ENCODE measurements around the gene ZNF749.

Gene ZNF749

GRCh38 chr19:57435062-57435978, at the start of gene ZNF749:
Gene ZNF749, plus strand, starts transcription at chr19:57435325. Its CDS starts 254 bp downstream, at chr19:57435579.
- DNase-seq = peak; percentile 76 to 97

DNA sequence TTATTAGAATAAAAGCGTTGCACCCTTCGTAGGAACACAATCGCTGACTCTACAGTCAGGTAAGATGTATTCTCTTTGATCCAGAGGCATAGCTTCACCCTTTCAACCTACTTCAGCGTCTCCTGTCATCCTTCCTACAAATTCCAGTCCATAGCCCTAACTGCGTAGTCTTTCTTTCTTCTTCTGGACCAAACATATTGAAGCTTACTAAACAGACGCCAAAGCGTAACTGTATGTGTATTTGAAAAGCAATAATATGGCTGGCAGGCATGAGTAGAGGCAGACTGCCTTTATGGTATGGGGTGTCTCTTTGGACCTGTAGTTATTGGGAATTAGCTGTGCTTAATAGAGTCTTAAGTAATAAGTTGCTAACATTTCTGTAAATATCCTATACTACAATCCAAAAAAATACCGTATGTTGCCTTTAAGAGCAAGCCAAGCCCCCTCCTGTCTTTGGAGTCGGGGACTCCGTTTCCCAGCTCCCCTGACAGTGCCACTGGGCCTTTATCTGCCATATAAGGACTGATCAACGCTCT, 45.9 kb upstream of the ZNF749 start:
- DNase-seq = no peak

- peak; percentile 86 to 95 for DNase-seq
Observed at GRCh38 chr19:57389730-57390598, 45.2 kb upstream of the ZNF749 start, which contains the start of gene ZNF548. Gene ZNF548, plus strand, starts transcription at chr19:57389854. Its CDS starts 246 bp downstream, at chr19:57390100.

- DNase-seq = no peak
Observed at GRCh38 chr19:57395710-57396109, 39.4 kb upstream of the ZNF749 start.

- no peak for DNase-seq
Observed at GRCh38 chr19:57398868-57399267, 36.3 kb upstream of the ZNF749 start.

GRCh38 chr19:57403737-57404563, 31.2 kb upstream of the ZNF749 start:
- no peak for DNase-seq

DNA sequence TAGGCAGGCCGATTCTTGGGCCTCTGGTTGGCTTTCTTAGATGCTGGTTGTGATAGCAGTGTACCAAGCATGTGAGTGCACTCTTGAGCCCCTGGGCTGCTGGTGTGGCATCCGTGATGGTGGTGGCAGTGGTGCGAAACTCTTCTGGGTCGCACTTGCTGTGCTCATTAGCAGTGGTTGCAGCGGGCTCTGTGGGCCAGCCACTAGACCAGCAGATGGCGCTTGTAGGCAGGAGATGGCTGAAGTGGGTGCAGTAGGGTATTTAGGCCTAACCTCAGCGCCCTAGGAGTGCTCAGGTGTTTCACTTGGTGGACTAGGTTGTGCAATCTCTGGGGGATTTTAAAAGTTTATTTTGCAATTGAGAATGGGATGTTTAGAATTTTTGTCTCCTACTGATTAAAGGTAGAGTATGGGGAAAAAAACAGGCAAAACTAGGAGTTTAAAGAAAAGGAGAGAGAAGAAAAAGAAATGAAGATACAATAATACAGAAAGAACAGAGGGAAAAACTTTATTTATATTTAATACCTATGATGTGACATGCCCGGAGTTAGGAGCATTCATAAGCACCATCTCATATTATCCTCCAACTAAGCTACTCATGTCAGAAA, 28.5 kb upstream of the ZNF749 start:
- peak in 1 of 2 donors; percentile 22 for DNase-seq

DNA sequence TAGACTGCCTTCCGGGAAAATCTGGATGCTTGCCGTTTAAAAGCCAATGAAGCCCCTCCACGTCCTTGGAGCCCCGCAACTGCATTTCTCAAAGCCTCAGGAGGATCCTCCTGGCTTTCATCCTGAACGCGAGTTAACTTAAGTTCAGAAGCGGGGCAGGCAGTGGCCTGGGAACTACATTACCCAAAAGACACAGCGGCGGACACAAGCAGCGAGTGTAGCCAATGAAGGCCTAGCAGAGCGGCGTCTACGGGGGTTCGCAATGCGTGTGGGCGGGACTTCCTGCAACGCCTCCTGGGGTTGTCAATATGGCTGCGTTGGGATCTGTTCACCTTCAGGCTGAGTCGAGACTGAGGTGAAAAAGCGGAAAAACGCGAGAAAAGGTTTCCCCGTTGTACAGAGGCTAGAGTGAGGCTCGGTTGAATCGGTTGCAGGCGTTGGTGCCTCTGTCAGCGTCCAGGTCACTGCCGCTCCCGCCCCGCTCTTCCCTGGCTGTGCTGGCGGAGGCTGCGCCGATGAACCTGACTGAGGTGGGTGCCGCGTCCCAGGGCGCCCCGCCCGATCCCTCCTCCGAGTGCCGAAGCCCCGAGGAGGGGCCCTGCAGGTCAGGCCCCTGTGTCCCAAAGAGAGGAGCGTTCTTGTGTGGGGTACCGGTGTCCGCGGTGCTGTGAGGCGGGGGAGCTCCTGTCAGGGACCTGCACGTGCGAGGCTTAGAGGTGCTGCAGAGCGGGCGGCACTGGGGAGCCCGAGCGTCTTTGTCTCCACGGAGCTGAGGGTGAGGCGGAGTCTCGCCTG, 24.1 kb upstream of the ZNF749 start, which contains the start of gene ZNF17:
Gene ZNF17, plus strand, starts transcription at position 285 of the 795 bp plus-strand sequence. CDS start 2,455 bp downstream, outside the sequence.
- peak; percentile 63 to 85 for DNase-seq

DNA sequence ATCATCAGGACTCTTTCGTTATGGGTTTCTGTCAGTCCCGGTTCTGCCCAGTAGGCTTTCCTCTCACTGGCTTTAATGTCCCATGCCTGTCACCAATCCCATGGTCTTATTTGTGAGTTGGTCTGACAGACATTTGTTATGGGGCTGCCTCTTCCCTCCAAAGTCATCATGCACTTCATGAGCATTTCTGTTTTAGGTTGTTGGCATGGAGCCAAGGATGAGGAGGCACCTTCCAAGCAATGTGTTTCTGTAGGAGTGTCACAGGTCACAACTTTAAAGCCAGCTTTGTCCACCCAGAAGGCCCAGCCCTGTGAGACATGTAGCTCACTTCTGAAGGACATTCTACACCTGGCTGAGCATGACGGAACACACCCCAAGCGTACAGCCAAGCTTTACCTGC, 15.7 kb upstream of the ZNF749 start:
- DNase-seq = no peak

DNA sequence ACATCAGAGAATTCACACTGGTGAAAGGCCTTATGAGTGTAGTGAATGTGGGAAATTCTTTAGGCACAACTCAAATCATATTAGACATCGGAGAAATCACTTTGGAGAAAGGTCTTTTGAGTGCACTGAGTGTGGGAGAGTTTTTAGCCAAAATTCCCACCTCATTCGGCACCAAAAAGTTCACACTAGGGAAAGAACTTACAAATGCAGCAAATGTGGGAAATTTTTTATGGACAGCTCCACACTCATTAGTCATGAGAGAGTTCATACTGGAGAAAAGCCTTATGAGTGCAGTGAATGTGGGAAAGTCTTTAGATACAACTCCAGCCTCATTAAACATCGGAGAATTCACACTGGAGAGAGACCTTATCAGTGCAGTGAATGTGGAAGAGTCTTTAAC, 14.1 kb upstream of the ZNF749 start:
- no peak for DNase-seq

GRCh38 chr19:57434386-57435061, 601 bp upstream of the ZNF749 start:
- DNase-seq = no peak

GRCh38 chr19:57436417-57436816, 1.3 kb downstream of the ZNF749 start:
- DNase-seq = no peak

DNA sequence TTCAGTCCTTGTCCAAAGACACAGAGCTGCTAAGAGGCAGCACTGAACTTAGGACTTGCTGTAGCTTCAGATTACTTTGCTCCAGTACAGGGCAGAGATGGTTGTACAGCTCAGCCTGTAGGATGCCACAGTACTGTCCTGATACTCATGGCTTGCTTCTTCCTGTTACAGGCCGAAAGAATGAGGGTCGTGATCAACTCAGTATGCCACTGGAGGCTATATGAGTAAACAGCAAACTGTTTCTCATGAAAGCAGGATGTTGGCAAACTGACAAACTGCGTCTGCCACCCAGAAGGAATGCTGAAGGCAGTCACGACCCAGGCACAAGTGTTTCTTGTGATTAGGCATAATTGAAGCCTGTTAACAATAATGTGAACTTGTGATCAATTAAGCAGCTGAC, 2.8 kb downstream of the ZNF749 start:
- no peak for DNase-seq

GRCh38 chr19:57438925-57439324, 3.8 kb downstream of the ZNF749 start:
- no peak for DNase-seq

DNA sequence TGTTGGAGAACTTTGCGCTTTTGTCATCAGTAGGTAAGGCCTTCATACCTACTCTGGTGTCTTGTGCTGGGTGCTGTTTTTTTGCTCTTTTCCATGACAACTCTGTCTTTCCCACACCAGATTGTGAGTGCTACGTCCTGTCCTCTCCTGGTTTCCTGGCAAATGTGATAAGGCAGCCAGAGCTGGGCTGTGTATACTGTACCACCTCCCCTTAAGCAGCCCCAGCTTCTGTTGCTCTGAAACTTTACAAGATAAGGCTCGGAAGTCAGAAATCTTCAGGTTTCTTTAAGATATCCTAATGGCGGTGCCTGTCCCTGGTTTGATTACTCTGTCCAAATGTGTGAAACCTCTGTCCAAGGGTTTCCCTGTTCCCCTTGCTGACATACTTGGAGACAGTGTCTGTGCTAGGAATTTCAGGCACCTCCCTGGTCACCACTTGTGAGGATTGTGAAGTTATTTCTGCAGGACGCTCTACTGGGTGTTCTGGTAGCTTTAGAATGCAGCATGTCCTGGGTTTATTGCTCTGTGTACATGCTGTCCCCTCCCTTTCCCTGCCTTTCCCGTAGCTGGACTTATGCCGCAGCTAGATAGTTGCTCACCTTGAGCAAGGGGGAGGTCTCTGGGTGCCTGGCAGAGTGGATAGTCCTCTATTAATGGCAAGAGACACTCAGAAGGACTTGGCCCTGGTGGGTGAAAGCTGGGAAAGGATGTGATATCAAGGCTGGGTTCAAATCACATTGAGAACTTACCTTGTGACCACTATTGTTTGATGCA, 7.0 kb downstream of the ZNF749 start:
- DNase-seq = no peak

DNA sequence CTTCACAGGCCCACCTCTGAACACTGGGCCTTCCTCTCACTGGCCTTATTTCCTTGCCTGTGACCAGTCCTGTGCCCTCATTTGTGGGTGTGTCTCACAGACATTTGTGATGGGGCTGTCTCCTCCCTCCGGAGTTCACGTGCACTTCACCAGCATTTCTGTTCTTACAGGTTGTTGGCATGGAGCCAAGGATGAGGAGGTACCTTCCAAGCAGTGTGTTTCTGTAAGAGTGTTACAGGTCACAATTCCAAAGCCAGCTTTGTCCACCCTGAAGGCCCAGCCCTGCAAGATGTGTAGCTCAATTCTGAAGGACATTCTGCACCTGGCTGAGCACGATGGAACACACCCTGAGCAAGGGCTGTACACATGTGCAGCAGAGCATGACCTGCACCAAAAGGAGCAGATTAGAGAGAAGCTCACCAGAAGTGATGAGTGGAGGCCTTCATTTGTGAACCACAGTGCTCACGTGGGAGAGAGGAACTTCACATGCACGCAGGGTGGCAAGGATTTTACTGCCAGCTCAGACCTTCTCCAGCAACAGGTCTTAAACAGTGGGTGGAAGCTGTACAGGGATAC, 8.1 kb downstream of the ZNF749 start:
- DNase-seq = no peak

GRCh38 chr19:57452307-57452706, 17.2 kb downstream of the ZNF749 start:
- no peak for DNase-seq

DNA sequence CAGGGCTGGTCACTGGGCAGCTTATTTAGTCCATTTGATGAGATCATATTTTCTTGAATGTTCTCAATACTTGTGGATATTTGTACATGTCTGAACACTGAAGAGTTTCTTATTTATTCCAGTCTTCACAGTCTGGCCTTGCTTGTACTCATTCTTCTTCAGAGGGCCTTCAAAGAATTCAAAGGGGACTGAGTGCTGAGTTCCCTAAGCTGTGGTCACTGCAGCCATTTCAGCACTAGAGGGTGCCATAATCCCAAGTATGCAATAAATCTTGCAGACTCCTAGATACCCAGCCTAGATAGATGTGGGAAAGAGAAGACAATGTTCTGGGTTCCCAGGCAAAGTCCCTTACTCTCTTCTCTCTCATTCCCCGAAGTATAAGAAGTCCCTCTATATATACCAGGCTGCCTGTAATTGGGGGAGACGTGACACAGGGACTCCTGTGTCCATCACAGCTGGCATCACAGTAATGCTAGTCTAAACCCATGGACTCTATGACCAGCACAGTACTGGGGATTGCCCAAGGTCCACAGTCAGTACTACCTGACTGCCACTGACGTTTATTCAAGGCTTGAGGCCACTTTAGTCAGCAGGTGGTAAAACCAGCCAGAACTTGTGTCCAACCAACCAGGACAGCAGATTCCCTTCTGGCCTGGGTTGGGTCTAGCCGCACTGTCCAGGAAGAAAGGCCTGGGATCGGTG, 30.7 kb downstream of the ZNF749 start:
- peak in 1 of 2 donors; percentile 40 for DNase-seq
